Mesothelial cell of epicardium (in vitro differentiated cells): ENCODE results near the gene LAMA2. TPM values are rescaled to one million over a fixed set of nuclear protein-coding genes. Genes with fewer than 3 reads are reported as not detected.

Experiments
- DNase-seq, 2 experiments: peaks; one replicate each; pipeline ENCODE4 v3.0.0; 2021; ENCODE audit warnings: low spot score in 2 of 2; ENCODE audit not compliant: unreplicated experiment in 2 of 2
- H3K27ac Mint-ChIP-seq: 2 replicates; pipeline ENCODE4 v1.8.0; 2021; ENCODE audit warnings: mixed read lengths
- H3K27me3 Mint-ChIP-seq: 2 replicates; pipeline ENCODE4 v1.8.0; 2021; ENCODE audit warnings: low read depth, mixed read lengths
- H3K36me3 Mint-ChIP-seq: 2 replicates; pipeline ENCODE4 v1.8.0; 2021; ENCODE audit warnings: mixed read lengths
- H3K4me1 Mint-ChIP-seq: 2 replicates; pipeline ENCODE4 v1.8.0; 2021; ENCODE audit warnings: mixed read lengths
- H3K4me3 Mint-ChIP-seq: 2 replicates; pipeline ENCODE4 v1.8.0; 2021; ENCODE audit warnings: mild to moderate bottlenecking, moderate library complexity, mixed read lengths
- H3K9me3 Mint-ChIP-seq: 2 replicates; pipeline ENCODE4 v1.8.0; 2021; ENCODE audit warnings: mixed read lengths
- CTCF ChIP-seq: fragments of 200-600 bp; sonication (generic); IDR thresholded peaks from one replicate; pipeline ENCODE4 v1.5.0; 2021; ENCODE audit warnings: antibody characterized with exemption; ENCODE audit not compliant: unreplicated experiment
- total RNA-seq: library from RNA; stranded (reverse); gene quantifications from 3 replicates; pipeline ENCODE4 v1.2.1, GENCODE V29; 2021

The LAMA2 gene
- total RNA-seq, 1 donor from 2014 or later: 63.2 TPM

- H3K36me3 Mint-ChIP-seq: peaks cover 8% of the 10 kb centered on the region
- no peak overlapping the region for H3K4me3 Mint-ChIP-seq
- TF ChIP-seq CTCF: no peak
- no peak overlapping the region for H3K27ac Mint-ChIP-seq
- no peak for DNase-seq
- peaks cover 5% of the 10 kb centered on the region for H3K27me3 Mint-ChIP-seq
- no peaks in the 10 kb centered on the region for H3K9me3 Mint-ChIP-seq
- H3K4me1 Mint-ChIP-seq: no peaks in the 10 kb centered on the region
These were observed 586.2 kb downstream of the LAMA2 start for GRCh38 chr6:129469070-129469662.

DNA sequence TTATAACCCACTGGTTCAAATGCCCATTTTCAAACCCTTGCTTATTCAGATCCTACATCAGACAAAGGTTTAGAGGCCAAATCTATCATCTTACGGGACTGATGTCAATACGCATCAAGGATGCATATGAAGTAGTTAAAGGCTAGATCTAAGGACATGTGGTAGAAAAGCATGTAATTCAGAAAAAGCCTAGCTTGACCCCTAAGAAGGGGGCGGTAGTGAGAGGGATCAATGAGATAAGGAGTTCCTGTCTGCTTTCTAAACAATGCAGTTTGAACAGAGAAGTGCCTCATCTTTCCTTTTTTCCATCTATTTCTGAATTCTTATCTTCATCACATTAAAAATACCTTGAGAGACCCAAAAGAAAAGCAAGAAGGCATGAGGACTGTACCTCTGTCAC lies 589.3 kb downstream of the LAMA2 start:
- no peak for DNase-seq
- H3K36me3 Mint-ChIP-seq: no peaks in the 10 kb centered on the region
- no peak overlapping the region for H3K4me3 Mint-ChIP-seq
- no peak overlapping the region for H3K27ac Mint-ChIP-seq
- no peak for TF ChIP-seq CTCF
- peaks cover 2% of the 10 kb centered on the region for H3K4me1 Mint-ChIP-seq
- peaks cover 5% of the 10 kb centered on the region for H3K27me3 Mint-ChIP-seq
- no peaks in the 10 kb centered on the region for H3K9me3 Mint-ChIP-seq

DNA sequence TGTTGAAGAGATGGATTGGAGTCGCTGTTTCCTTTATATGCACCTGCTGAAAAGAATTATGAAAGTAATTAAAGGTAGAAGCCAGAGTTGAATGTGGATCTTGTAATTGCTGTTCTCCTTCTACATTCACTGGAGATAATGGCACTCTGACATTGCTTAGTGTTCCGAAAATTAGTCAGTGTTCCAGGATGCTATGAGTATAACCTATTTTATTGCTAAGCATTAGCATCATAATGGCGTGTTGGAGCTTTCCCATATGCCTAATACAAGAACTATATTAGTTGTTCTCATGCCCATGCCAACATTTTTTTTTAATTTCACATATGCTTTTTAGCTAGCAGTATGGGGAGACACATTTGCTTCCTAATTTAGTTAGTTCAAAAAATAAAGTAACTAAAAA lies 590.6 kb downstream of the LAMA2 start:
- Mint-ChIP-seq H3K27ac (no peak overlapping the region), H3K9me3 (no peaks in the 10 kb centered on the region), H3K4me3 (no peak overlapping the region), H3K4me1 (peaks cover 2% of the 10 kb centered on the region), H3K36me3 (no peaks in the 10 kb centered on the region), H3K27me3 (peaks cover 7% of the 10 kb centered on the region)
- TF ChIP-seq CTCF: no peak
- no peak for DNase-seq

DNA sequence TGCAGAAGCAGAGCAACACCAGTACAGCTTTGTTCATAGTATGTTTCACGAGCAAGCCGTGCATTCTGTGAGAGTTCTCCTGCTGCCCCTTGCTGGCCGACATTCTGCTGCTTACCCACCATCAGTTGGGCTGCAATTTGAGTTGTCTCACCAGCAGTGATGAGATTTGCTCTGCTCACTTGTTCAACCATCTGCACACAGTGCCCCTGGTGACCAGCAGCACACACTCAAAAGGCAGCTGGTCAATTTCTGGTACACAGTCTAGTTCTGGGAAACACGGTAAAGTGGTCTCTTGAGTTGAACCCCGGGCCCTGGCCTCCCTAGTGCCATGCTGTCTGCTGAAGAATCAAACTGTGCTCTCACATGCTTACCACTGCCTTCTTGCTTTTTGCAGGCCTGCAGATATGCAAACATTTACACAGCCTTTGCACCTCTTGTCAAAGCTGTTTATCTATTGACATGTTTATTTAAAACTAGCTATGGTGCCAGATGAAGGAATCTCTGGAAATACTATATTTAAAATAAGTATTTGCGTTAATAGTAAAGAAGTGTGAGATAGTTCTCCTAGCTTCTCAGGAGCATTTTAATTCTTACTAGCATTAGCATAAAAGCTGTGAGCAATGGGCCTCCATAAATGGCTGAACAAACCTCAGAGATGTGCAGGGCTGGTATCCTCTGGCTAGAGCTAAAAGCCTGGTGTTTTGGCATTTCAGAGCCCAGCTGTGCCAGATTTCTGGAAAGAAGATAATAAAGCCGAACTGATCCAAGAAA lies 592.7 kb downstream of the LAMA2 start:
- Mint-ChIP-seq H3K4me3 (no peak overlapping the region), H3K36me3 (no peaks in the 10 kb centered on the region), H3K27me3 (peaks cover 2% of the 10 kb centered on the region), H3K4me1 (peaks cover 8% of the 10 kb centered on the region), H3K9me3 (no peaks in the 10 kb centered on the region), H3K27ac (no peak overlapping the region)
- no peak for DNase-seq
- TF ChIP-seq CTCF: no peak

GRCh38 chr6:129476248-129476564 lies 593.3 kb downstream of the LAMA2 start:
- peaks cover 8% of the 10 kb centered on the region for H3K4me1 Mint-ChIP-seq
- no peak for DNase-seq
- peaks cover 2% of the 10 kb centered on the region for H3K27me3 Mint-ChIP-seq
- no peaks in the 10 kb centered on the region for H3K36me3 Mint-ChIP-seq
- no peaks in the 10 kb centered on the region for H3K9me3 Mint-ChIP-seq
- TF ChIP-seq CTCF: no peak
- no peak overlapping the region for H3K27ac Mint-ChIP-seq
- no peak overlapping the region for H3K4me3 Mint-ChIP-seq
